IMR-90 (cell line): Measurements from ENCODE around the gene ZNF282. TPM values are rescaled to one million over a fixed set of nuclear protein-coding genes. Genes with fewer than 3 reads are reported as not detected.

ENCODE experiments used
- ATAC-seq: fragments of 200-7000 bp; cut with Tn5 transposase; 2 replicates; pipeline ENCODE4 v1.9.1; 2020; ENCODE audit warnings: low read depth, mild to moderate bottlenecking, moderate library complexity
- BruUV-seq: library from RNA; stranded (reverse); fragments of 400-500 nt; replicated peaks from 2 replicates; lab custom pipeline; 2021; lab: Mats Ljungman, UMichigan
- CTCF ChIA-PET: fragments of 300-600 bp; formaldehyde crosslinking; extraction: SDS; loops from one replicate; lab custom pipeline; 2021; ENCODE audit warnings: antibody characterized with exemption; lab: Yijun Ruan, JAX
- POLR2A ChIA-PET: fragments of 300-600 bp; sonication (Branson Sonifier 250); formaldehyde crosslinking; loops from one replicate; lab custom pipeline; 2022; ENCODE audit warnings: antibody characterized with exemption; ENCODE audit not compliant: unreplicated experiment; lab: Charles Lee
- DNase-seq: peaks from one replicate; pipeline ENCODE4 v3.0.0; 2013
- H2AFZ ChIP-seq: replicated peaks from 2 replicates; pipeline ENCODE3; 2013; ENCODE audit warnings: low read length, mild to moderate bottlenecking; ENCODE audit not compliant: poor library complexity
- H2AK5ac ChIP-seq: 2 replicates; pipeline ENCODE4 v1.6.1; 2013; ENCODE audit warnings: low read depth, low read length, inconsistent platforms
- H2AK9ac ChIP-seq: replicated peaks from 2 replicates; pipeline ENCODE3; 2013; ENCODE audit warnings: mild to moderate bottlenecking, low read depth, low read length, moderate library complexity; ENCODE audit not compliant: poor library complexity
- H2BK120ac ChIP-seq: 2 replicates; pipeline ENCODE4 v1.6.1; 2013; ENCODE audit warnings: low read depth, low read length, inconsistent platforms
- H2BK15ac ChIP-seq: 3 replicates; pipeline ENCODE4 v1.6.1; 2013; ENCODE audit warnings: low read depth, low read length, inconsistent platforms
- H2BK20ac ChIP-seq: 2 replicates; pipeline ENCODE4 v1.6.1; 2013; ENCODE audit warnings: low read depth, mild to moderate bottlenecking, inconsistent platforms, low read length, moderate library complexity
- H2BK5ac ChIP-seq: 2 replicates; pipeline ENCODE4 v1.6.1; 2013; ENCODE audit warnings: mild to moderate bottlenecking, low read depth, low read length, inconsistent platforms; ENCODE audit not compliant: poor library complexity, severe bottlenecking
- H3K14ac ChIP-seq: replicated peaks from 2 replicates; pipeline ENCODE4 v1.6.1; 2013; ENCODE audit warnings: low read depth, low read length, inconsistent platforms
- H3K18ac ChIP-seq: 2 replicates; pipeline ENCODE4 v1.6.1; 2013; ENCODE audit warnings: low read depth, low read length, control low read depth
- H3K23ac ChIP-seq: 2 replicates; pipeline ENCODE4 v1.6.1; 2013; ENCODE audit warnings: low read depth, low read length, inconsistent platforms
- H3K27ac ChIP-seq: 2 replicates; pipeline ENCODE4 v1.5.1; 2013; ENCODE audit warnings: mild to moderate bottlenecking, control low read depth, low read length; ENCODE audit not compliant: insufficient read depth
- H3K27me3 ChIP-seq: 2 replicates; pipeline ENCODE4 v1.6.1; 2013; ENCODE audit warnings: low read length; ENCODE audit not compliant: control insufficient read depth, insufficient read depth
- H3K36me3 ChIP-seq: 2 replicates; pipeline ENCODE4 v1.6.1; 2013; ENCODE audit warnings: low read length, mixed read lengths; ENCODE audit not compliant: control insufficient read depth, insufficient read depth
- H3K4ac ChIP-seq: 2 replicates; pipeline ENCODE4 v1.6.1; 2013; ENCODE audit warnings: low read depth, low read length, inconsistent platforms
- H3K4me1 ChIP-seq: 2 replicates; pipeline ENCODE4 v1.6.1; 2013; ENCODE audit warnings: low read length, mixed read lengths; ENCODE audit not compliant: control insufficient read depth, insufficient read depth
- H3K4me2 ChIP-seq: 2 replicates; pipeline ENCODE4 v1.6.1; 2013; ENCODE audit warnings: low read depth, mild to moderate bottlenecking, control low read depth, low read length, moderate library complexity
- H3K4me3 ChIP-seq: 2 replicates; pipeline ENCODE4 v1.5.1; 2013; ENCODE audit warnings: low read depth, mild to moderate bottlenecking, control low read depth, low read length, moderate library complexity; ENCODE audit not compliant: insufficient read depth
- H3K56ac ChIP-seq: 2 replicates; pipeline ENCODE4 v1.6.1; 2013; ENCODE audit warnings: low read length, inconsistent platforms; ENCODE audit not compliant: insufficient read depth; ENCODE audit errors: extremely low read depth
- H3K79me1 ChIP-seq, 2 experiments: 2 replicates each; pipeline ENCODE4 v1.6.1; 2013; ENCODE audit warnings: low read length in 2 of 2, inconsistent platforms in 1 of 2, low read depth in 1 of 2
- H3K9ac ChIP-seq: 2 replicates; pipeline ENCODE4 v1.6.1; 2013; ENCODE audit warnings: low read depth, low read length, control low read depth
- H3K9me1 ChIP-seq: 2 replicates; pipeline ENCODE4 v1.6.1; 2013; ENCODE audit warnings: low read length, inconsistent platforms; ENCODE audit not compliant: insufficient read depth
- H3K9me3 ChIP-seq: 2 replicates; pipeline ENCODE4 v1.6.1; 2013; ENCODE audit warnings: low read length; ENCODE audit not compliant: control insufficient read depth, insufficient read depth
- H4K20me1 ChIP-seq: 2 replicates; pipeline ENCODE4 v1.6.1; 2013; ENCODE audit warnings: low read length, inconsistent platforms; ENCODE audit not compliant: insufficient read depth
- H4K5ac ChIP-seq: 2 replicates; pipeline ENCODE4 v1.6.1; 2013; ENCODE audit warnings: mild to moderate bottlenecking, low read depth, low read length, control low read depth
- H4K8ac ChIP-seq, 2 experiments: 2 replicates each; pipeline ENCODE4 v1.6.1; 2013; ENCODE audit warnings: low read depth in 2 of 2, low read length in 2 of 2, control low read depth in 1 of 2, inconsistent platforms in 1 of 2
- H4K91ac ChIP-seq: 2 replicates; pipeline ENCODE4 v1.6.1; 2013; ENCODE audit warnings: low read depth, low read length, inconsistent platforms; ENCODE audit not compliant: insufficient read depth
- BHLHE40 ChIP-seq: fragments of 150-350 bp; IDR thresholded peaks from 2 replicates; pipeline ENCODE4 v1.6.1; 2016; ENCODE audit warnings: mild to moderate bottlenecking, low read depth, low read length
- CEBPB ChIP-seq: IDR thresholded peaks from 2 replicates; pipeline ENCODE4 v1.6.1; 2012; ENCODE audit warnings: low read depth, low read length, improper control_type of control experiment
- CHD1 ChIP-seq: IDR thresholded peaks from 2 replicates; pipeline ENCODE4 v1.6.1; 2012; ENCODE audit warnings: low read depth, low read length, improper control_type of control experiment
- CTCF ChIP-seq: conservative IDR thresholded peaks from 2 replicates; pipeline ENCODE4 v1.5.1; 2012; ENCODE audit warnings: mild to moderate bottlenecking, low read depth, low read length, improper control_type of control experiment
- ELK1 ChIP-seq: fragments of 150-350 bp; IDR thresholded peaks from 2 replicates; pipeline ENCODE4 v1.6.1; 2016; ENCODE audit warnings: low read depth, mild to moderate bottlenecking, low read length, moderate library complexity, borderline replicate concordance
- FOS ChIP-seq: fragments of 150-350 bp; IDR thresholded peaks from 2 replicates; pipeline ENCODE4 v1.6.1; 2016; ENCODE audit warnings: low read depth, low read length
- MAFK ChIP-seq: IDR thresholded peaks from 2 replicates; pipeline ENCODE4 v1.6.1; 2012; ENCODE audit warnings: low read depth, low read length, improper control_type of control experiment
- MAZ ChIP-seq: IDR thresholded peaks from 2 replicates; pipeline ENCODE4 v1.6.1; 2012; ENCODE audit warnings: low read depth, mild to moderate bottlenecking, low read length, improper control_type of control experiment, moderate library complexity, borderline replicate concordance
- MXI1 ChIP-seq: IDR thresholded peaks from 2 replicates; pipeline ENCODE4 v1.6.1; 2012; ENCODE audit warnings: low read depth, mild to moderate bottlenecking, low read length, moderate library complexity, borderline replicate concordance
- NFE2L2 ChIP-seq: fragments of 150-350 bp; IDR thresholded peaks from 2 replicates; pipeline ENCODE4 v1.6.1; 2016; ENCODE audit warnings: low read depth, mild to moderate bottlenecking, low read length
- POLR2A ChIP-seq: IDR thresholded peaks from 2 replicates; pipeline ENCODE4 v1.6.1; 2012; ENCODE audit warnings: mild to moderate bottlenecking, low read depth, low read length
- RAD21 ChIP-seq: IDR thresholded peaks from 2 replicates; pipeline ENCODE4 v1.6.1; 2012; ENCODE audit warnings: low read length, improper control_type of control experiment
- RCOR1 ChIP-seq: IDR thresholded peaks from 2 replicates; pipeline ENCODE4 v1.6.1; 2012; ENCODE audit warnings: mild to moderate bottlenecking, low read length, improper control_type of control experiment; ENCODE audit not compliant: insufficient replicate concordance
- RFX5 ChIP-seq: IDR thresholded peaks from 2 replicates; pipeline ENCODE4 v1.8.0; 2012; ENCODE audit warnings: low read depth, mild to moderate bottlenecking, low read length, moderate library complexity
- SMC3 ChIP-seq: fragments of 150-350 bp; IDR thresholded peaks from 2 replicates; pipeline ENCODE4 v1.6.1; 2016; ENCODE audit warnings: low read depth, mild to moderate bottlenecking, antibody characterized with exemption, low read length, moderate library complexity
- USF2 ChIP-seq: fragments of 150-350 bp; IDR thresholded peaks from 2 replicates; pipeline ENCODE4 v1.6.1; 2017; ENCODE audit warnings: mild to moderate bottlenecking, antibody characterized with exemption, low read length, low read depth
- WGBS, 2 experiments: methylation state at CpG; one replicate each; pipeline versions ENCODE4 v1.1.5 to v1.1.7; 2013; ENCODE audit warnings: missing lambda C conversion rate in 2 of 2; ENCODE audit not compliant: insufficient read length in 1 of 2; ENCODE audit errors: extremely low coverage in 2 of 2; 5-methylcytosine and 5-hydroxymethylcytosine counted together
- dilution Hi-C: fragments of 300-500 bp; cut with HindIII; formaldehyde crosslinking; loops from one replicate; pipeline ENCODE4 v1.14.3; 2018; ENCODE audit warnings: low sequenced_read_pairs; ENCODE audit not compliant: unreplicated experiment
- in situ Hi-C: fragments of 300-500 bp; cut with MboI; formaldehyde crosslinking; loops from 3 replicates; pipeline ENCODE4 v1.14.3; 2019; ENCODE audit warnings: low sequenced_read_pairs, inconsistent platforms, mixed read lengths
- intact Hi-C: fragments of 100-400 bp; cut with micrococcal nuclease; formaldehyde crosslinking; loops from 2 replicates; pipeline ENCODE4 v1.10.0; 2022
- polyA plus RNA-seq, 3 experiments: library from polyadenylated mRNA; depleted of rRNA; stranded (reverse); fragments of >200 nt; gene quantifications; 2 replicates each; pipeline ENCODE4 v1.2.3, GENCODE V29; 2012; ENCODE audit warnings: low replicate concordance in 1 of 3
- total RNA-seq: library from RNA; depleted of rRNA; stranded (reverse); fragments of >200 nt; gene quantifications from 2 replicates; pipeline ENCODE4 v1.2.3, GENCODE V29; 2012

The ZNF282 gene
- total and polyA plus RNA-seq, 2 of the 4 experiments (the other 2 are of a cell fraction), result 7.2 to 11.9 TPM

GRCh38 chr7:149267733-149268132, 72.4 kb downstream of the ZNF282 start:
- Histone ChIP-seq H2AK9ac (no peak overlapping the region), H4K8ac (no peak overlapping the region), H3K4ac (no peak overlapping the region), H3K79me1 (peaks cover 19 to 22% of the 10 kb centered on the region in 2 experiments), H3K4me2 (no peak overlapping the region), H3K18ac (no peak overlapping the region), H4K91ac (no peak overlapping the region), H2BK5ac (no peak overlapping the region), H3K9ac (no peak overlapping the region), H3K14ac (no peak overlapping the region), H2BK20ac (no peak overlapping the region), H2AK5ac (no peak overlapping the region), H2BK15ac (no peak overlapping the region), H2AFZ (peak overlapping the region; percentile 43), H2BK120ac (no peak overlapping the region), H4K20me1 (no peaks in the 10 kb centered on the region), H3K56ac (no peak overlapping the region), H3K9me3 (no peaks in the 10 kb centered on the region), H3K4me3 (no peak overlapping the region), H3K27me3 (no peaks in the 10 kb centered on the region), H3K9me1 (no peaks in the 10 kb centered on the region; the same call in 1 of the 2 replicates), H3K27ac (no peak overlapping the region), H3K36me3 (peaks cover 30% of the 10 kb centered on the region), H3K4me1 (0 out of 2 replicates have a peak, but pooled peaks cover 2% of the 10 kb centered on the region), H4K5ac (no peak overlapping the region), H3K23ac (no peak overlapping the region)
- dilution Hi-C loops (no loop called here), in situ Hi-C loops (no loop called here), intact Hi-C loops (no loop called here)
- ChIA-PET POLR2A (no interaction called here), CTCF (no interaction called here)
- WGBS, 2 experiments, result 100% methylated on average over 2 of the region's 8 CpGs; no CpG with 5 or more reads in 1 of the 2 experiments
- TF ChIP-seq USF2 (no peak), FOS (no peak), RAD21 (no peak), BHLHE40 (no peak), CTCF (no peak), MAFK (no peak), MXI1 (no peak), CEBPB (no peak), ELK1 (no peak), CHD1 (no peak), POLR2A (no peak), RCOR1 (no peak), RFX5 (no peak), MAZ (no peak), NFE2L2 (no peak), SMC3 (no peak)
- no TSS peak for BruUV-seq
- DNase-seq (no peak), ATAC-seq (no peak)
